CD4-positive, alpha-beta T cell treated with Interleukin-17A for 4 hours (primary cell): Measurements from ENCODE around the gene PRKCSH.
A peak's percentile ranks its signal among the peaks of the same experiment; 100 is the strongest.
"Not testable (repeated sequence)": the region's sequence is repeated elsewhere in the genome, so short reads cannot be mapped to it uniquely, and the experiment has no call there.

Source experiments
- DNase-seq: peaks from one replicate; pipeline ENCODE4 v3.0.0-alpha.2; 2020; ENCODE audit warnings: mixed read lengths

PRKCSH gene

GRCh38 chr19:11420429-11421370 lies 14.7 kb upstream of the PRKCSH start:
- peak; percentile 40 for DNase-seq

DNA sequence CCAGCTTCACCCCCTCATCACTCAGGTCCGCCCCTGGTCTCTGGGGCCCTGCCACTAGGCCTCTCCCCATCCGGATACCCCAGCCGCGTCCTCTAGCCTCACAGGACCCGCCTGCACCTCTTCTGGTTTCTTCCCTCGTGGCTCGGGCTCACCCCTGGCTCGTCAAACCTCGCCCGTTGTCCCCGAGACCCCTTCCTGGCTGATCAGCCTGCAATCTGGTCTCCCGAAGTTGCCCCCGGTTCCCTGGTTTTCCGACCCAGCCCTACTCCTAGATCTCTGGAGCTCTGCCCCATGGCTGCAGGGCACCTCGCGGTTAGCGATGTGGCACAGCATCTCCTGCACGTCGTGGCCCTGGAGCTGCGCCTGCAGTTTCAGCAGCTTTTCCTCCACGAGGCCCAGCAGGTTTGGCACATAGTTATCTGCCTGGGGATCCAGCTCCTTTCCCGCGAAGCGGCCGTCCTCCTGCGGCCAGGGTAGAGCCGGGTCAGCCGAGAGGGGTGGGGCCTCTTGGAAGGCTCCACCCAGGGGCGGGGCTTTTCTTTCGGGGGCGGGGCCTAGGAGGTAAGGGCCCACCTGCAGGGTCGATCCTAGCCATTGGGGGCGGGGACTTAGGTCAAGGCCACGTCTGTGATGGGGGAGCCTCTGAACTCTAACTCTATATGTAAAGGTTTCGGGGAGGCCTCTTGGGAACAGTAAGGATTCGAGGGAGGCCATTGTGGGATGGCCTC lies 13.9 kb upstream of the PRKCSH start:
- DNase-seq, result peak; percentile 30

DNA sequence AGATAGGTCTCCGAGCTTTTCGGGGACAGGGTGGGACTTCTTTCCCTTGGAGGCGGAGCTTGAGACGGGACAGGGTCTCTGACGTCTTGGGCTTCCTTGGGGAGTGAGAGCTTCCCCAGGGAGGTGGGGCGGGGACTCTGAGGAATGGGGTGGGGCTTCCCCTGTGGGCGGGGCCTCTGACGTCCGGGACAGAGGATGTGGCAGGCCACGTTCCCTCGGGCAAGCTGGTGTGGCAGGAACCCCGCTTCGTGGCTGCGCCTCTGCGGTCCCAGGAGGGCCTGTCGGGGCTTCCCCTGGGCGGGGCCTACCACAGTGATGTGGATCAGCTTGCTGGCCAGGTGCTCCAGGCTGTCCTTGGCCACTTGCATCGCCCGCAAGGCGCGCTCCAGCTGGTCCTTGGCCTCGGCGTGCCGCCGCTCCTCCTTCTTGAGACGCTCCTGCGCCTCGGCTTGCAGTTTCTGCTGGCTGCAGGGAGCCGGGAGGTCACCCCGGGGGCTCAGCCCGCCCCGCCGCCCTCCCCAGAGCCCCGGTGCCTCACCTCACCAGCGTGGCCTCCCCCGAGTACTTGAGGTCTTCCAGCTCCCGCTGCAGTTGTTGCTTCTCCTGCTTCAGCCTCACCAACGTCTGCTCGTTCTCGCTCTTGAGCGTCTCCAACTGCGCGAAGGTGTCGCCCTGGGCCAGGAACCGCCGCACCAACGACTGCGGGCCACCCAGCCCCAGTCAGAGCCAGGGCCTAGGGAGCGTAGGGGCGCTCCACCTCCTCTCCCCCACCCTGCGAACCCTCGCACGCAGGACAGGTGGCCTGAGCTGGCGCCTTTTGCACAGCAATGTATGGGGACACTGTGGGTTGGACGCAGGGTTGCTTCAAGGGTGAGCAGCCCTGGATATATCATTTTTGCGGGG lies 13.0 kb upstream of the PRKCSH start:
- peak; percentile 72 for DNase-seq

GRCh38 chr19:11423164-11423790 lies 12.2 kb upstream of the PRKCSH start:
- no peak for DNase-seq

DNA sequence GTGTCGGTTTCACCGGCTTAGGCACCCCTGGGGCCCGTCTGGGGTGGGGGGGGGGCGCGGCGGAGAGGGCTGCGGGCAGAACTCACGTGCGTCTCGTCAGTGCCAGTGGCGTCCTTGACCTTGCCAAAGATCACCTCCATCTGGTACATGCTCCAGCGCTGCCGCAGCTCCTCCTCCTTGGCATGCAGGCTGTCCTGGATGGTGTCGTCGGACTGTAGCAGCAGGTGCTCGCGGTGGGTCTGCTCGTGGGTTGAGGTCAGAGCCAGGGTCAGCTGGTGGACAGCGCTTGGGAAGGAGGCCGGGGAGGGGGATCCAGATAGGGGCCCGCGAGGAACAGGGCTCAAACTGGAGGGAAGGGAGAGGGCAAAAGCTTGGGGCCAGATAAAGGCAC lies 11.6 kb upstream of the PRKCSH start:
- DNase-seq, result no peak

- no peak for DNase-seq
Observed at GRCh38 chr19:11425719-11426457, 9.5 kb upstream of the PRKCSH start.

DNA sequence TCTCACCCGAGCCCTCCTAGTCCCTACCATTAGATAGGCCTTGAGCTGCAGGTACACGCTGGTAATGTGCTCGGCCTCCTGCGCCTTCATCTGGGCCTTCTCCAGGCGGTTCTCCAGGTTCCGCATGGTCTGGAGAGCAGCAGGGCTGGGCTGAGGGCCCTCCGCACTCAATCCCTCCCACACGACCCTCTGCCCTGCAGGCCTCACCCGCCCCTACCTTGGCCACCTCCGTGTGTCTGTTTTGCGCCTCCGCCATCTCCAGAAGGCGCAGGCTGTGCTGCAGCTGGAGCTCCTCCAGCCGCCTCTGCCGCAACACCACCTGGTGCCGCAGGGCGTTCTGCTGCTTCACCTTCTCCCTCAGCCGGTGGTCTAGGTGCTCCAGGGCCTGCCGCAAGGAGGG lies 8.8 kb upstream of the PRKCSH start:
- no peak for DNase-seq

DNA sequence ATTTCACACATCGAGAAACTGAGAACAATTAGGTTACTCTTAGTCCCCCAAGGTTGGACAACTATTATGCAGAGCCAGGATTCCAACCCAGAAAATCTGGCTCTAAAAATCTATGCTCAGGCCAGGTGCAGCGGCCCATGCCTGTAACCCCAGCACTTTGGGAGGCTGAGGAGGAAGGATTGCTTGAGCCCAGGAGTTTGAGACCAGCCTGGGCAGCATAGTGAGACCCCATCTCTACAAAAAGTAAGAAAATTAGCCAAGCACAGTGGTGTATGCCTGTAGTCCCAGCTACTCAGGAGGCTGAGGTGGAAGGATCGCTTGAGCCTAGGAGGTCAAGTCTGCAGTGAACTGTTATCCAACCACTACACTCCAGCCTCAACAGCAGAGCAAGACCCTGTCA lies 1.9 kb upstream of the PRKCSH start:
- not testable (repeated sequence) for DNase-seq

- no peak for DNase-seq
Observed at GRCh38 chr19:11434703-11435056, 755 bp upstream of the PRKCSH start.

GRCh38 chr19:11435833-11436313 lies 438 bp downstream of the PRKCSH start:
- no peak for DNase-seq

DNA sequence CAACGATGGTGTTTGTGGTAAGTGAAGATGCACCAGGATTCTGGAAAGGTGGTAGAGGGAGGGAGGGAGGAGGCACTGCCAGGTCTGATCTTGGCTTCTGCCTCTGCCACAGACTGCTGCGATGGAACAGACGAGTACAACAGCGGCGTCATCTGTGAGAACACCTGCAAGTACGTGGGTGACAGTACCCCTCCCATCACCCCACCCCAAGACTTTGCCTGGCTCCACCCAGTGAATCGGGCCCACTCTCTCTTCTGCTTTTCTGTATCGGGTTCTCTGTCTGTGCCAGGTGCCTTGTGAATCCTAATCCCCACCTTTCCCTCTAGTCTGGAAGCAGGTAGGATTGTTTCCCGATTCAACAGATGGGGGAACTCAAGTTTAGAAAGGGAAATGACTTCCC lies 2.5 kb downstream of the PRKCSH start:
- DNase-seq, result no peak

- no peak for DNase-seq
Observed at GRCh38 chr19:11444059-11444458, 8.6 kb downstream of the PRKCSH start.

DNA sequence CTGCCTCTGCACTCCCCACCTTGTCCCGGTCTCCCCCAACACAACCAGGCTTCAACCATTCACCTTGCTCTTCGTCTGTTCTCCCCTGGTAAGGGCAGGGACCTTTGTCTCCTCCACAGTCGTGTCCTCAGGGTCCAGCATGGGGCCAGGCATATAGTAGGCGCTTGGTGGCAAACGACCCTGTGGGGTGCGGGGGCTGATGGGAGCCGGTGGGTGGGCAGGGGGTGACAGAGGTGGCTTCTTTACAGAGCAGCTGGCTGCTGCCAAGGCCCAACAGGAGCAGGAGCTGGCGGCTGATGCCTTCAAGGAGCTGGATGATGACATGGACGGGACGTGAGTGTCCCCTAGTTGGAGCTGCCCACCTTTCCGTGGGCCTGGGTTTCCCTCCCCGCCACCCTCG lies 9.7 kb downstream of the PRKCSH start:
- DNase-seq, result no peak

GRCh38 chr19:11446271-11446651 lies 10.8 kb downstream of the PRKCSH start:
- no peak for DNase-seq

DNA sequence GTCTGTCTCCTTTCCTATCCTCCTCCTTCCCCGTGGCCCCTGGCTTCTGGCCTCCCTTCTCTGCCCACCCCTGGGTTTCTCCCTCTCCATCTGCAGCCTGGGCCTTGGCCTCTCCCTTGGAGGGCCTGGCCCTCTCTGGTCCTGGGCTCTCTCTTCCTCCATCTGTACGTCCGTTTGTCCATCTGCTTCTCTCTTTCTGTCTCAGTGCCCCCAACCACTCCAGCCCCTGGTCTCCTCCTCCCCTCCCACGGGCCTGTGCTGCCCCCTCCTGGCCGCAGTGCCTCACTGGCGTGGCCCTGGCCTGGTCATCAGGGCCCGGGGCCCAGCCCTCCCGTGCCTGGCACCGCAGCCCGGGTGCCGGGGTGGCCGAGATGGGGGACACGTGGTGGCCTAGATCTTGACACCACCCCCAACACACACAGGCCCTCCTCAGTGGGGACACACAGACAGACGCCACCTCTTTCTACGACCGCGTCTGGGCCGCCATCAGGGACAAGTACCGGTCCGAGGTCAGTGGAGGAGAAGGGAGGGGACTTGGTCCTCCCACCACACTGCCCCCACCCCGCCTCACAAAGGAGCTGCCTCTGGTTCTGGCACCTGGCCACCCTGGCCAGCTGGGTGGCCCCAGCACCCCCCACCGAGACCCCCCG lies 11.3 kb downstream of the PRKCSH start:
- peak; percentile 64 for DNase-seq

DNA sequence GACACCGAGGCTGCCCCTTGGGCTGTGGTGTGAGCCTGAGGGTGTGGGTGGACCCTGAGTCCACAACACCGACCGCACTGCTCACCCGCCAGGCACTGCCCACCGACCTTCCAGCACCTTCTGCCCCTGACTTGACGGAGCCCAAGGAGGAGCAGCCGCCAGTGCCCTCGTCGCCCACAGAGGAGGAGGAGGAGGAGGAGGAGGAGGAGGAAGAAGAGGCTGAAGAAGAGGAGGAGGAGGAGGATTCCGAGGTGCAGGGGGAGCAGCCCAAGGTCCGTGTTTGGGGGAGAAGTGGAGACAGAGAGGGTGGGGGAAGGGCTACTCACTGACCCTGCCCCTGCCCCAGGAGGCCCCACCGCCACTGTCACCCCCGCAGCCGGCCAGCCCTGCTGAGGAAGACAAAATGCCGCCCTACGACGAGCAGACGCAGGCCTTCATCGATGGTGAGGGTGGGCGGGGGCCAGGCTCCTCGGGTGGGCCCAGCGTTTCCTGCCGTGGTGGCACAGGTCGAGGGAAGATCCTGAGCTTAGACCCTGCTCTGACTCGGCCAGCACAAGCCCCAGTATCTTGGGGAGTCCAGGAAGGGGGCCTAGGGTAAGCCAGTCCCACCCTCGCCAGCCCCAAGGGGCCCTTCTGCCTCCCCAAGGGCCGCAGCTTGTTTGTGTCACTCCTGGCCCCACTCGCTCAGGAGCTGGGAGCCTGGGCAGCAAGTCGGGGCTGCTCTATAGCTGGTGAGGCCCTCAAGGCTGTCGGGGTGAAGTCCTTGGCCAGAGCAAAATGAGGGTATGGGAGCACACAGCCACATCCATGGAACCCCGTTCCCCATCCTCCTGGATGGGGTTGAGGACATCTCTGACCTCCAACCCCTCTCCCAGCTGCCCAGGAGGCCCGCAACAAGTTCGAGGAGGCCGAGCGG lies 12.2 kb downstream of the PRKCSH start:
- no peak for DNase-seq

DNA sequence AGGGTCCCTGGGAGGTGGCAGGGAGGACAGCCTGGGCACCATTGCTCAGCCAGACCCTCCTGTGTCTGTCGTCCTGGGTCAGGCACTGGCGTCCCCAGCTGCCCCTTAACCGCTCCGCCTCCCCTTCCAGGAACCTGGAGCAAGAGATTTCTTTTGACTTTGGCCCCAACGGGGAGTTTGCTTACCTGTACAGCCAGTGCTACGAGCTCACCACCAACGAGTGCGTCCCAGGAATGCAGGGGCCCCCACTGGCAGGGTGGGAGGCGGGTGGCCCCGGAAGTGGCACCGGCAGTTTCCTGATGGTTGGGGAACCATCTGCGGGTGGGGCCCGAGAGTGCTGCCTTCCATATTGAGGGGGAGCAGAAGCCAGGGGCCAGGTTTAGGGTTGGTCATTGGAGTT lies 13.0 kb downstream of the PRKCSH start:
- no peak for DNase-seq

DNA sequence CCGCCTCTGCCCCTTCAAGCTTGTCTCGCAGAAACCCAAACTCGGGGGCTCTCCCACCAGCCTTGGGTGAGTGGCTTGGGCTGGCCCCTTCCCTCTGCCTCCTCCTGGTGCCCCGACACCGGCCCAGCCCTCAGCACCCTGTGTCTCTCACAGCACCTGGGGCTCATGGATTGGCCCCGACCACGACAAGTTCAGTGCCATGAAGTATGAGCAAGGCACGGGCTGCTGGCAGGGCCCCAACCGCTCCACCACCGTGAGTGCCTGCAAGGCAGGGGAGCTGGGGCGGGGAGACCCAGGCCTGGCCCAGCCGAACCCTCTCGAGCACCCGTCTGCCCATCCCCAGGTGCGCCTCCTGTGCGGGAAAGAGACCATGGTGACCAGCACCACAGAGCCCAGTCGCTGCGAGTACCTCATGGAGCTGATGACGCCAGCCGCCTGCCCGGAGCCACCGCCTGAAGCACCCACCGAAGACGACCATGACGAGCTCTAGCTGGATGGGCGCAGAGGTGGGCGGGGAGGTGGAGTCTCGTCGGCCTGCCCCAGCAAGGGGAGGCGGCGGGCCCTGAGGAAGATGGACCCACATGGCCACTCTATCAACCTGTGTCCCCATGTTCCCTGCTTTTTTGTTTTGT lies 13.6 kb downstream of the PRKCSH start:
- DNase-seq, result no peak

GRCh38 chr19:11450570-11451326 lies 15.3 kb downstream of the PRKCSH start:
- no peak for DNase-seq
